BJ (cell line): ENCODE results near the gene AXIN1. TPM values are rescaled to one million over a fixed set of nuclear protein-coding genes. Genes with fewer than 3 reads are reported as not detected.

Source experiments
- CTCF ChIA-PET: fragments of 350-600 bp; formaldehyde crosslinking; extraction: SDS; loops from one replicate; lab custom pipeline; 2021; ENCODE audit warnings: antibody characterized with exemption, inconsistent platforms; lab: Yijun Ruan, JAX
- POLR2A ChIA-PET: fragments of 300-600 bp; sonication (Branson Sonifier 250); formaldehyde crosslinking; extraction: SDS; loops from one replicate; lab custom pipeline; 2021; ENCODE audit warnings: antibody characterized with exemption; lab: Charles Lee
- DNase-seq: peaks from one replicate; pipeline ENCODE4 v3.0.0-alpha.2; 2011; ENCODE audit warnings: low read depth
- H3K27me3 ChIP-seq: 2 replicates; pipeline ENCODE4 v1.6.0; 2011; ENCODE audit warnings: low read length; ENCODE audit not compliant: control insufficient read depth, insufficient read depth
- H3K36me3 ChIP-seq: 2 replicates; pipeline ENCODE4 v1.5.1; 2011; ENCODE audit warnings: low read length; ENCODE audit not compliant: control insufficient read depth, insufficient read depth
- H3K4me3 ChIP-seq: 2 replicates; pipeline ENCODE4 v1.5.1; 2011; ENCODE audit warnings: low read depth, mild to moderate bottlenecking, control low read depth, low read length
- CTCF ChIP-seq: IDR thresholded peaks from 2 replicates; pipeline ENCODE4 v1.5.1; 2011; ENCODE audit warnings: low read depth, mild to moderate bottlenecking, control low read depth, inconsistent platforms, low read length, moderate library complexity; ENCODE audit not compliant: insufficient read depth
- polyA plus RNA-seq: library from polyadenylated mRNA; depleted of rRNA; stranded (reverse); fragments of >200 nt; gene quantifications from 2 replicates; pipeline ENCODE4 v1.2.3, GENCODE V29; 2011

AXIN1 gene
- polyA plus RNA-seq, 1 experiment = 4.3 TPM

- ChIA-PET POLR2A (no interaction called here), CTCF (no interaction called here)
- Histone ChIP-seq H3K27me3 (no peaks in the 10 kb centered on the region), H3K36me3 (peaks cover 18% of the 10 kb centered on the region), H3K4me3 (no peak overlapping the region)
- no peak for TF ChIP-seq CTCF
- DNase-seq = no peak
Observed at GRCh38 chr16:293043-293775, 59.3 kb downstream of the AXIN1 start.

- Histone ChIP-seq H3K27me3 (no peaks in the 10 kb centered on the region), H3K4me3 (no peak overlapping the region), H3K36me3 (peaks cover 13% of the 10 kb centered on the region)
- no peak for TF ChIP-seq CTCF
- no peak for DNase-seq
- POLR2A ChIA-PET = no interaction called here
- CTCF ChIA-PET = no interaction called here
Observed at GRCh38 chr16:291539-291938, 61.0 kb downstream of the AXIN1 start.

- peaks cover 14% of the 10 kb centered on the region for H3K36me3 ChIP-seq
- DNase-seq = no peak
- no peaks in the 10 kb centered on the region for H3K27me3 ChIP-seq
- TF ChIP-seq CTCF = no peak
- ChIA-PET POLR2A (no interaction called here), CTCF (no interaction called here)
- no peak overlapping the region for H3K4me3 ChIP-seq
Observed at GRCh38 chr16:290681-291405, 61.7 kb downstream of the AXIN1 start.

- ChIA-PET POLR2A (no interaction called here), CTCF (no interaction called here)
- Histone ChIP-seq H3K4me3 (no peak overlapping the region), H3K36me3 (peaks cover 14% of the 10 kb centered on the region), H3K27me3 (no peaks in the 10 kb centered on the region)
- DNase-seq = no peak
- TF ChIP-seq CTCF = no peak
Observed at GRCh38 chr16:290015-290680, 62.4 kb downstream of the AXIN1 start.

GRCh38 chr16:289395-289997 is 63.0 kb downstream of the AXIN1 start:
- ChIA-PET POLR2A (no interaction called here), CTCF (no interaction called here)
- Histone ChIP-seq H3K4me3 (no peak overlapping the region), H3K36me3 (peaks cover 14% of the 10 kb centered on the region), H3K27me3 (no peaks in the 10 kb centered on the region)
- no peak for DNase-seq
- TF ChIP-seq CTCF = no peak
